HEK293 (cell line): ENCODE results near the gene STEAP2.

Experiments
- CTCF ChIA-PET: fragments of 350-600 bp; formaldehyde crosslinking; extraction: SDS; loops from one replicate; lab custom pipeline; 2021; ENCODE audit warnings: antibody characterized with exemption; lab: Yijun Ruan, JAX
- POLR2A ChIA-PET: fragments of 300-600 bp; formaldehyde crosslinking; extraction: SDS; loops from one replicate; lab custom pipeline; 2020; ENCODE audit warnings: antibody characterized with exemption, inconsistent platforms; lab: Yijun Ruan, JAX
- H3K27ac ChIP-seq: fragments of 200-500 bp; sonication (Bioruptor generic); 2 replicates; pipeline ENCODE4 v1.5.1; 2014; ENCODE audit warnings: low read depth, low read length, control low read depth, inconsistent platforms; ENCODE audit errors: extremely low read depth
- H3K36me3 ChIP-seq, 2 experiments: fragments of 200-500 bp in 1 of 2; sonication (Bioruptor generic) in 1 of 2; 1 replicate in 1 of 2; 2 replicates in 1 of 2; pipeline ENCODE4 v1.5.1; 2014 to 2017; ENCODE audit warnings: inconsistent platforms in 2 of 2, low read length in 2 of 2; ENCODE audit not compliant: control insufficient read depth in 2 of 2, insufficient read depth in 1 of 2
- H3K4me1 ChIP-seq: fragments of 200-500 bp; sonication (Bioruptor generic); 2 replicates; pipeline ENCODE4 v1.5.1; 2014; ENCODE audit warnings: mild to moderate bottlenecking, low read length, inconsistent platforms; ENCODE audit not compliant: control insufficient read depth, insufficient read depth
- H3K4me3 ChIP-seq: 2 replicates; pipeline ENCODE4 v1.5.1; 2011; ENCODE audit warnings: low read depth, mild to moderate bottlenecking, control low read depth, low read length, moderate library complexity
- H3K9me3 ChIP-seq: fragments of 200-500 bp; sonication (Bioruptor generic); 2 replicates; pipeline ENCODE4 v1.5.1; 2014; ENCODE audit warnings: low read depth, low read length, inconsistent platforms; ENCODE audit not compliant: control insufficient read depth, insufficient read depth
- INSM2 ChIP-seq: fragments of 450-650 bp; formaldehyde crosslinking; IDR thresholded peaks from 2 replicates; pipeline ENCODE4 v1.5.1; 2016; ENCODE audit warnings: missing biosample characterization, missing genetic modification characterization
- KLF16 ChIP-seq: fragments of 450-650 bp; formaldehyde crosslinking; IDR thresholded peaks from 2 replicates; pipeline ENCODE4 v1.5.1; 2017; ENCODE audit warnings: missing biosample characterization, missing genetic modification characterization
- OSR2 ChIP-seq: fragments of 450-650 bp; formaldehyde crosslinking; IDR thresholded peaks from 2 replicates; pipeline ENCODE4 v1.5.1; 2016; ENCODE audit warnings: missing biosample characterization, missing genetic modification characterization
- SP3 ChIP-seq: fragments of 450-650 bp; formaldehyde crosslinking; IDR thresholded peaks from 2 replicates; pipeline ENCODE4 v1.5.1; 2016; ENCODE audit warnings: missing biosample characterization, missing genetic modification characterization
- SP7 ChIP-seq: fragments of 450-650 bp; formaldehyde crosslinking; IDR thresholded peaks from 2 replicates; pipeline ENCODE4 v1.5.1; 2016; ENCODE audit warnings: missing biosample characterization, missing genetic modification characterization
- ZBTB1 ChIP-seq: fragments of 450-650 bp; formaldehyde crosslinking; IDR thresholded peaks from 2 replicates; pipeline ENCODE4 v1.5.1; 2016; ENCODE audit warnings: missing biosample characterization, missing genetic modification characterization
- ZNF140 ChIP-seq: fragments of 450-650 bp; formaldehyde crosslinking; IDR thresholded peaks from 2 replicates; pipeline ENCODE4 v1.5.1; 2016; ENCODE audit warnings: missing biosample characterization, missing genetic modification characterization
- ZNF202 ChIP-seq: fragments of 450-650 bp; formaldehyde crosslinking; IDR thresholded peaks from 2 replicates; pipeline ENCODE4 v1.5.1; 2016; ENCODE audit warnings: missing biosample characterization, missing genetic modification characterization, borderline replicate concordance
- ZNF394 ChIP-seq: fragments of 450-650 bp; formaldehyde crosslinking; IDR thresholded peaks from 2 replicates; pipeline ENCODE4 v1.5.1; 2016; ENCODE audit warnings: missing biosample characterization, missing genetic modification characterization, mild to moderate bottlenecking, moderate library complexity, borderline replicate concordance
- ZNF548 ChIP-seq: fragments of 450-650 bp; formaldehyde crosslinking; IDR thresholded peaks from 2 replicates; pipeline ENCODE4 v1.5.1; 2016; ENCODE audit warnings: missing biosample characterization, missing genetic modification characterization
- ZNF610 ChIP-seq: fragments of 450-650 bp; formaldehyde crosslinking; IDR thresholded peaks from 2 replicates; pipeline ENCODE4 v1.5.1; 2016; ENCODE audit warnings: missing biosample characterization, missing genetic modification characterization, borderline replicate concordance
- ZNF660 ChIP-seq: fragments of 450-650 bp; IDR thresholded peaks from 2 replicates; pipeline ENCODE4 v1.5.1; 2018; ENCODE audit warnings: missing biosample characterization, mild to moderate bottlenecking, missing genetic modification characterization
- ZNF677 ChIP-seq: fragments of 450-650 bp; IDR thresholded peaks from 2 replicates; pipeline ENCODE4 v1.5.0; 2018; ENCODE audit warnings: missing biosample characterization, mild to moderate bottlenecking, missing genetic modification characterization, moderate library complexity
- ZNF692 ChIP-seq: fragments of 450-650 bp; formaldehyde crosslinking; IDR thresholded peaks from 2 replicates; pipeline ENCODE4 v1.5.1; 2016; ENCODE audit warnings: missing biosample characterization, missing genetic modification characterization
- ZNF707 ChIP-seq: fragments of 450-650 bp; formaldehyde crosslinking; IDR thresholded peaks from 2 replicates; pipeline ENCODE4 v1.5.1; 2016; ENCODE audit warnings: missing biosample characterization, missing genetic modification characterization
- ZSCAN16 ChIP-seq: fragments of 450-650 bp; formaldehyde crosslinking; IDR thresholded peaks from 2 replicates; pipeline ENCODE4 v1.5.1; 2016; ENCODE audit warnings: missing biosample characterization, missing genetic modification characterization
- TF ChIP-seq, protein P1 (sequence below): fragments of 450-650 bp; formaldehyde crosslinking; IDR thresholded peaks from 2 replicates; pipeline ENCODE4 v1.5.1; 2016; ENCODE audit warnings: missing biosample characterization, missing genetic modification characterization
- TF ChIP-seq, protein P2 (sequence below): fragments of 450-650 bp; formaldehyde crosslinking; IDR thresholded peaks from 2 replicates; pipeline ENCODE4 v1.5.1; 2016; ENCODE audit warnings: missing biosample characterization, missing genetic modification characterization, borderline replicate concordance
- TF ChIP-seq, protein P3 (sequence below): fragments of 450-650 bp; formaldehyde crosslinking; IDR thresholded peaks from 2 replicates; pipeline ENCODE4 v1.5.1; 2016; ENCODE audit warnings: missing biosample characterization, missing genetic modification characterization
- TF ChIP-seq, protein P4 (sequence below): fragments of 450-650 bp; formaldehyde crosslinking; IDR thresholded peaks from 2 replicates; pipeline ENCODE4 v1.5.1; 2016; ENCODE audit warnings: missing biosample characterization, missing genetic modification characterization
- TF ChIP-seq, protein P5 (sequence below): fragments of 450-650 bp; formaldehyde crosslinking; IDR thresholded peaks from 2 replicates; pipeline ENCODE4 v1.5.1; 2016; ENCODE audit warnings: missing biosample characterization, missing genetic modification characterization, low read depth

STEAP2 gene

GRCh38 chr7:90248706-90249105 lies 37.2 kb downstream of the STEAP2 start (continued):
- no peak for TF ChIP-seq INSM2 (tag by site-specific recombination)
- no peak for TF ChIP-seq SP7 (tag by site-specific recombination)
- TF ChIP-seq, all 188 proteins: peak for 0

GRCh38 chr7:90250601-90251303 lies 39.2 kb downstream of the STEAP2 start:
- H3K9me3 ChIP-seq = no peaks in the 10 kb centered on the region
- H3K4me1 ChIP-seq = no peaks in the 10 kb centered on the region; the same call in 1 of the 2 replicates
- no peaks in the 10 kb centered on the region for H3K36me3 ChIP-seq
- ChIA-PET CTCF (interaction anchor here (0.6 to 0.8 kb wide), 2 partner anchors 13 to 98 kb away, joined by 3 read pairs; no protein-coding TSS in a partner anchor), POLR2A (interaction anchor here (1.6 kb wide), 1 partner anchor 39 kb away, joined by 3 read pairs; the partner anchor contains the start of gene STEAP2)
- H3K27ac ChIP-seq = no peak overlapping the region
- H3K4me3 ChIP-seq = no peak overlapping the region
- TF ChIP-seq ZBTB1 (tag by site-specific recombination) (no peak), OSR2 (no peak), ZNF610 (tag by site-specific recombination) (no peak), KLF16 (no peak), ZNF707 (tag by site-specific recombination) (no peak), SP3 (tag by site-specific recombination) (no peak), ZNF202 (no peak), ZNF140 (tag by site-specific recombination) (no peak), ZNF394 (tag by site-specific recombination) (no peak), ZNF548 (tag by site-specific recombination) (no peak), ZNF677 (no peak), ZNF692 (no peak), ZNF660 (no peak), ZSCAN16 (tag by site-specific recombination) (no peak)
- TF ChIP-seq, protein P1, sequence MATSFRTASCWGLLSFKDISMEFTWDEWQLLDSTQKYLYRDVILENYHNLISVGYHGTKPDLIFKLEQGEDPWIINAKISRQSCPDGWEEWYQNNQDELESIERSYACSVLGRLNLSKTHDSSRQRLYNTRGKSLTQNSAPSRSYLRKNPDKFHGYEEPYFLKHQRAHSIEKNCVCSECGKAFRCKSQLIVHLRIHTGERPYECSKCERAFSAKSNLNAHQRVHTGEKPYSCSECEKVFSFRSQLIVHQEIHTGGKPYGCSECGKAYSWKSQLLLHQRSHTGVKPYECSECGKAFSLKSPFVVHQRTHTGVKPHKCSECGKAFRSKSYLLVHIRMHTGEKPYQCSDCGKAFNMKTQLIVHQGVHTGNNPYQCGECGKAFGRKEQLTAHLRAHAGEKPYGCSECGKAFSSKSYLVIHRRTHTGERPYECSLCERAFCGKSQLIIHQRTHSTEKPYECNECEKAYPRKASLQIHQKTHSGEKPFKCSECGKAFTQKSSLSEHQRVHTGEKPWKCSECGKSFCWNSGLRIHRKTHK = no peak
- TF ChIP-seq, protein P2, sequence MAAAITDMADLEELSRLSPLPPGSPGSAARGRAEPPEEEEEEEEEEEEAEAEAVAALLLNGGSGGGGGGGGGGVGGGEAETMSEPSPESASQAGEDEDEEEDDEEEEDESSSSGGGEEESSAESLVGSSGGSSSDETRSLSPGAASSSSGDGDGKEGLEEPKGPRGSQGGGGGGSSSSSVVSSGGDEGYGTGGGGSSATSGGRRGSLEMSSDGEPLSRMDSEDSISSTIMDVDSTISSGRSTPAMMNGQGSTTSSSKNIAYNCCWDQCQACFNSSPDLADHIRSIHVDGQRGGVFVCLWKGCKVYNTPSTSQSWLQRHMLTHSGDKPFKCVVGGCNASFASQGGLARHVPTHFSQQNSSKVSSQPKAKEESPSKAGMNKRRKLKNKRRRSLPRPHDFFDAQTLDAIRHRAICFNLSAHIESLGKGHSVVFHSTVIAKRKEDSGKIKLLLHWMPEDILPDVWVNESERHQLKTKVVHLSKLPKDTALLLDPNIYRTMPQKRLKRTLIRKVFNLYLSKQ (tag by site-specific recombination) = no peak
- TF ChIP-seq, protein P3, sequence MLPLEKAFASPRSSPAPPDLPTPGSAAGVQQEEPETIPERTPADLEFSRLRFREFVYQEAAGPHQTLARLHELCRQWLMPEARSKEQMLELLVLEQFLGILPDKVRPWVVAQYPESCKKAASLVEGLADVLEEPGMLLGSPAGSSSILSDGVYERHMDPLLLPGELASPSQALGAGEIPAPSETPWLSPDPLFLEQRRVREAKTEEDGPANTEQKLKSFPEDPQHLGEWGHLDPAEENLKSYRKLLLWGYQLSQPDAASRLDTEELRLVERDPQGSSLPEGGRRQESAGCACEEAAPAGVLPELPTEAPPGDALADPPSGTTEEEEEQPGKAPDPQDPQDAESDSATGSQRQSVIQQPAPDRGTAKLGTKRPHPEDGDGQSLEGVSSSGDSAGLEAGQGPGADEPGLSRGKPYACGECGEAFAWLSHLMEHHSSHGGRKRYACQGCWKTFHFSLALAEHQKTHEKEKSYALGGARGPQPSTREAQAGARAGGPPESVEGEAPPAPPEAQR (tag by site-specific recombination) = no peak
- TF ChIP-seq, protein P4, sequence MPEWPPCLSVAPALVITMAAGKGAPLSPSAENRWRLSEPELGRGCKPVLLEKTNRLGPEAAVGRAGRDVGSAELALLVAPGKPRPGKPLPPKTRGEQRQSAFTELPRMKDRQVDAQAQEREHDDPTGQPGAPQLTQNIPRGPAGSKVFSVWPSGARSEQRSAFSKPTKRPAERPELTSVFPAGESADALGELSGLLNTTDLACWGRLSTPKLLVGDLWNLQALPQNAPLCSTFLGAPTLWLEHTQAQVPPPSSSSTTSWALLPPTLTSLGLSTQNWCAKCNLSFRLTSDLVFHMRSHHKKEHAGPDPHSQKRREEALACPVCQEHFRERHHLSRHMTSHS = no peak
- TF ChIP-seq, protein P5, sequence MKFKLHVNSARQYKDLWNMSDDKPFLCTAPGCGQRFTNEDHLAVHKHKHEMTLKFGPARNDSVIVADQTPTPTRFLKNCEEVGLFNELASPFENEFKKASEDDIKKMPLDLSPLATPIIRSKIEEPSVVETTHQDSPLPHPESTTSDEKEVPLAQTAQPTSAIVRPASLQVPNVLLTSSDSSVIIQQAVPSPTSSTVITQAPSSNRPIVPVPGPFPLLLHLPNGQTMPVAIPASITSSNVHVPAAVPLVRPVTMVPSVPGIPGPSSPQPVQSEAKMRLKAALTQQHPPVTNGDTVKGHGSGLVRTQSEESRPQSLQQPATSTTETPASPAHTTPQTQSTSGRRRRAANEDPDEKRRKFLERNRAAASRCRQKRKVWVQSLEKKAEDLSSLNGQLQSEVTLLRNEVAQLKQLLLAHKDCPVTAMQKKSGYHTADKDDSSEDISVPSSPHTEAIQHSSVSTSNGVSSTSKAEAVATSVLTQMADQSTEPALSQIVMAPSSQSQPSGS (tag by site-specific recombination) = no peak
